Type B pancreatic cell (in vitro differentiated cells): ENCODE results near the gene MMP7. TPM values are rescaled to one million over a fixed set of nuclear protein-coding genes. Genes with fewer than 3 reads are reported as not detected.

Experiments
- DNase-seq: peaks from one replicate; pipeline ENCODE4 v3.0.0; 2021; ENCODE audit warnings: mixed read lengths; ENCODE audit not compliant: unreplicated experiment; ENCODE audit errors: extremely low spot score
- H3K27ac Mint-ChIP-seq: 2 replicates; pipeline ENCODE4 v1.8.0; 2021; ENCODE audit warnings: mild to moderate bottlenecking, mixed read lengths
- H3K27me3 Mint-ChIP-seq: 2 replicates; pipeline ENCODE4 v1.8.0; 2021; ENCODE audit warnings: mixed read lengths
- H3K36me3 Mint-ChIP-seq: 2 replicates; pipeline ENCODE4 v1.8.0; 2021; ENCODE audit warnings: mixed read lengths
- H3K4me1 Mint-ChIP-seq: one replicate; pipeline ENCODE4 v1.8.0; 2021; ENCODE audit warnings: mixed read lengths; ENCODE audit not compliant: unreplicated experiment
- H3K4me3 Mint-ChIP-seq: 2 replicates; pipeline ENCODE4 v1.8.0; 2021; ENCODE audit warnings: mild to moderate bottlenecking, mixed read lengths
- H3K9me3 Mint-ChIP-seq: 2 replicates; pipeline ENCODE4 v1.8.0; 2021; ENCODE audit warnings: mixed read lengths
- total RNA-seq: library from RNA; stranded (reverse); gene quantifications from 2 replicates; pipeline ENCODE4 v1.2.1, GENCODE V29; 2021; ENCODE audit warnings: low replicate concordance
- TF ChIP-seq, protein P1 (sequence below): fragments of 200-600 bp; sonication (generic); conservative IDR thresholded peaks from 2 replicates; pipeline ENCODE4 v1.5.0; 2021; ENCODE audit warnings: antibody characterized with exemption, mild to moderate bottlenecking

Gene MMP7
- total RNA-seq, 1 donor from 2014 or later: 3.5 TPM

DNA sequence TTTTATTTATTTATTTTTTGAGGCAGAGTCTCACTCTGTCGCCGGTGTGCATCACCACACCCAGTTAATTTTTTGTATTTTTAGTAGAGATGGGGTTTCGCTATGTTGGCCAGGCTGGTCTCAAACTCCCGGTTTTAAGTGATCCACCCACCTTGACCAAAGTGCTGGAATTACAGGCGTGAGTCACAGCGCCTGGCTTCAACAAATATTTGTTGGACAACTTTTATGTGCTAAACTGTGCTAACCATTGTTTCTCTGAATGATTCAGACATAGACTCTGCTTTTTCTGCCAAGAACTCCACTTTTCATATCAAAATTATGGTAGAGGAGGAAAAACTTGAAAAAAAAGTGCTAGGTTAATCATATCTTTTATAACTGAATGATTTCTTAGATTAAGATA, 36.3 kb downstream of the MMP7 start:
- Mint-ChIP-seq H3K4me1 (peaks cover 13% of the 10 kb centered on the region), H3K4me3 (no peak overlapping the region), H3K27me3 (peaks cover 3% of the 10 kb centered on the region), H3K27ac (no peak overlapping the region), H3K36me3 (no peaks in the 10 kb centered on the region), H3K9me3 (no peaks in the 10 kb centered on the region)
- TF ChIP-seq, protein P1, sequence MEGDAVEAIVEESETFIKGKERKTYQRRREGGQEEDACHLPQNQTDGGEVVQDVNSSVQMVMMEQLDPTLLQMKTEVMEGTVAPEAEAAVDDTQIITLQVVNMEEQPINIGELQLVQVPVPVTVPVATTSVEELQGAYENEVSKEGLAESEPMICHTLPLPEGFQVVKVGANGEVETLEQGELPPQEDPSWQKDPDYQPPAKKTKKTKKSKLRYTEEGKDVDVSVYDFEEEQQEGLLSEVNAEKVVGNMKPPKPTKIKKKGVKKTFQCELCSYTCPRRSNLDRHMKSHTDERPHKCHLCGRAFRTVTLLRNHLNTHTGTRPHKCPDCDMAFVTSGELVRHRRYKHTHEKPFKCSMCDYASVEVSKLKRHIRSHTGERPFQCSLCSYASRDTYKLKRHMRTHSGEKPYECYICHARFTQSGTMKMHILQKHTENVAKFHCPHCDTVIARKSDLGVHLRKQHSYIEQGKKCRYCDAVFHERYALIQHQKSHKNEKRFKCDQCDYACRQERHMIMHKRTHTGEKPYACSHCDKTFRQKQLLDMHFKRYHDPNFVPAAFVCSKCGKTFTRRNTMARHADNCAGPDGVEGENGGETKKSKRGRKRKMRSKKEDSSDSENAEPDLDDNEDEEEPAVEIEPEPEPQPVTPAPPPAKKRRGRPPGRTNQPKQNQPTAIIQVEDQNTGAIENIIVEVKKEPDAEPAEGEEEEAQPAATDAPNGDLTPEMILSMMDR: no peak
- no peak for DNase-seq

DNA sequence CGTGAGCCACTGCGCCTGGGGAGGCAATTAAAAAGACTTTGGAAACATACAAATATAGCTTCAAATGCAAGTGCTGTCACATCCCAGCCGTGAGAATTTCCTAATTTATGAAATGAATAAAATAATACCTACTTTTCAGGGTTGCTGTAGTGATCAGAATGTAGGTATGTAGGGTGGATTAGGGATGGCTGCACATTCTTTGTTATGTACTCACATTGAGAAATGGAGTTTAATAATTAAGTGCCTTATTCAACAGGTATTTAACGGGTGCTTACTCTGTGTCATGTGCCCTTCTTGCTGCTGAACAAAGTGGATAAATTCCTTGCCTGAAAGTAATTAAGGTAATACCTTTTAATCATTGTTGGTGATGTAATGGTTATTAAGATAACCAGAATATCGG, 37.0 kb downstream of the MMP7 start:
- no peaks in the 10 kb centered on the region for H3K9me3 Mint-ChIP-seq
- peaks cover 3% of the 10 kb centered on the region for H3K27me3 Mint-ChIP-seq
- H3K36me3 Mint-ChIP-seq: no peaks in the 10 kb centered on the region
- no peak for DNase-seq
- H3K4me3 Mint-ChIP-seq: no peak overlapping the region
- TF ChIP-seq, protein P1: no peak
- no peak overlapping the region for H3K27ac Mint-ChIP-seq
- H3K4me1 Mint-ChIP-seq: peaks cover 15% of the 10 kb centered on the region

DNA sequence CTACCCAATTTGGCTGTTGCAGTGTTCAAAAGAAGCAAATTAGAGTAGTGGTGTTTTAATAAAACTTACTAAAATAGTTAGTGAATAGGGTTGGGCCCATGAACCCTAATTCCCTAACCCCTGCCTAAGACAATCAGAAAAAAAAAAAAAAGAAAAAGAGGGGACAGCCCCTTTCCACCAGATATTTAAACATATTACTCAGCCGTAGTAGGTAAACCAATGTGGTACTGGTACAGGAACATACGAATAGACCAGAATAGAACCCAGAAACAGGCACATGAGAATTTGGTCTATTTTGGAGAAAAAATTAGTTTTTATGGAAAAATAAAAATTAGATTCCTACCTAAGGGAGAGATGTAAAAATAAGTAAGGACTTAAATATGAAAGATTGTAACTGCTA, 38.6 kb downstream of the MMP7 start:
- no peak overlapping the region for H3K27ac Mint-ChIP-seq
- no peak for DNase-seq
- peaks cover 15% of the 10 kb centered on the region for H3K4me1 Mint-ChIP-seq
- no peaks in the 10 kb centered on the region for H3K9me3 Mint-ChIP-seq
- no peaks in the 10 kb centered on the region for H3K36me3 Mint-ChIP-seq
- peaks cover 3% of the 10 kb centered on the region for H3K27me3 Mint-ChIP-seq
- TF ChIP-seq, protein P1: no peak
- no peak overlapping the region for H3K4me3 Mint-ChIP-seq

GRCh38 chr11:102489186-102490145, 41.1 kb downstream of the MMP7 start:
- Mint-ChIP-seq H3K27ac (no peak overlapping the region), H3K4me3 (no peak overlapping the region), H3K36me3 (no peaks in the 10 kb centered on the region), H3K9me3 (no peaks in the 10 kb centered on the region), H3K27me3 (no peaks in the 10 kb centered on the region), H3K4me1 (peaks cover 7% of the 10 kb centered on the region)
- no peak for DNase-seq
- TF ChIP-seq, protein P1: no peak

DNA sequence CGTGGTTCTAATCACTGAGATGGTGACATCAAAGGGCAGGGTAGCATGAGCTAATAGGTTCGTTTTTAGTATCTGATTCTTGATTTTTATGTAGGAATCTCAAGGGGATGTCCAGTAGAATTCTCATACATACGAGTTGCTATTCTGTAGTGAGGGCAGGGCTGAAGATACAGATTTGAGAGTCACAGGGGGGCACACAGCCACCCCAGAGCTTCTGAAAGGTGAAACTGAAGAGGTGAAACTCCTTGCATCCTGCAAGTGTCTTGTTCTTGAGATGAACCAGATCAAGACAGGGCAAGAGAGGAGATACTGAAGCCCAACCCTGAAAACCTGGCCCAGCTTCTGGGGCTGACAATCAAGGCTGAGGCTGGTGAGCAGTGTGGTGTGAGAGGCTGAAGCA, 42.3 kb downstream of the MMP7 start:
- DNase-seq: no peak
- Mint-ChIP-seq H3K27ac (no peak overlapping the region), H3K4me3 (no peak overlapping the region), H3K36me3 (no peaks in the 10 kb centered on the region), H3K4me1 (peaks cover 7% of the 10 kb centered on the region), H3K27me3 (no peaks in the 10 kb centered on the region), H3K9me3 (no peaks in the 10 kb centered on the region)
- TF ChIP-seq, protein P1: no peak
